NB4 (cell line): ENCODE measurements around the gene HSPB8.
A peak's percentile ranks its signal among the peaks of the same experiment; 100 is the strongest.
"Not testable (repeated sequence)": the region's sequence is repeated elsewhere in the genome, so short reads cannot be mapped to it uniquely, and the experiment has no call there.

Experiments
- DNase-seq: peaks from one replicate; pipeline ENCODE4 v3.0.0; 2010; ENCODE audit warnings: low read depth
- H3K4me3 ChIP-seq: one replicate; pipeline ENCODE4 v1.5.1; 2011; ENCODE audit warnings: mild to moderate bottlenecking, low read depth, low read length, moderate library complexity
- CTCF ChIP-seq: IDR thresholded peaks from one replicate; pipeline ENCODE4 v1.5.1; 2012; ENCODE audit warnings: low read depth, low read length
- MAX ChIP-seq: IDR thresholded peaks from 2 replicates; pipeline ENCODE4 v1.6.1; 2011; ENCODE audit warnings: low read depth, low read length
- MYC ChIP-seq: IDR thresholded peaks from 2 replicates; pipeline ENCODE4 v1.6.1; 2011; ENCODE audit warnings: low read depth, low read length
- POLR2A ChIP-seq: IDR thresholded peaks from 2 replicates; pipeline ENCODE4 v1.6.1; 2011; ENCODE audit warnings: mild to moderate bottlenecking; ENCODE audit not compliant: insufficient read length; ENCODE audit errors: extremely low read depth

Gene HSPB8

GRCh38 chr12:119216084-119216483 lies 37.4 kb downstream of the HSPB8 start:
- DNase-seq: no peak
- no peak overlapping the region for H3K4me3 ChIP-seq
- TF ChIP-seq POLR2A: no peak
- TF ChIP-seq MAX: no peak
- no peak for TF ChIP-seq CTCF
- no peak for TF ChIP-seq MYC

GRCh38 chr12:119218875-119219274 lies 40.1 kb downstream of the HSPB8 start:
- H3K4me3 ChIP-seq, DNase-seq: not testable (repeated sequence)

GRCh38 chr12:119222222-119222951 lies 43.7 kb downstream of the HSPB8 start:
- no peak overlapping the region for H3K4me3 ChIP-seq
- DNase-seq: no peak
- no peak for TF ChIP-seq MYC

- no peak for DNase-seq
- H3K4me3 ChIP-seq: no peak overlapping the region
- no peak for TF ChIP-seq POLR2A
- TF ChIP-seq CTCF: no peak
- no peak for TF ChIP-seq MAX
- TF ChIP-seq MYC: no peak
Measured at GRCh38 chr12:119225454-119225853, 46.7 kb downstream of the HSPB8 start.

- no peak overlapping the region for H3K4me3 ChIP-seq
- no peak for DNase-seq
- TF ChIP-seq CTCF: no peak
Measured at GRCh38 chr12:119227292-119227691, 48.6 kb downstream of the HSPB8 start.

- DNase-seq: no peak
- TF ChIP-seq POLR2A (no peak), CTCF (no peak), MAX (no peak), MYC (no peak)
- no peak overlapping the region for H3K4me3 ChIP-seq
Measured at GRCh38 chr12:119229205-119229604, 50.5 kb downstream of the HSPB8 start.

GRCh38 chr12:119229837-119230236 lies 51.1 kb downstream of the HSPB8 start:
- TF ChIP-seq MAX (no peak), CTCF (no peak), MYC (no peak)
- no peak overlapping the region for H3K4me3 ChIP-seq
- peak; percentile 34 for DNase-seq
